Neural cell (in vitro differentiated cells): ENCODE data around the gene BIVM. TPM values are rescaled to one million over a fixed set of nuclear protein-coding genes. Genes with fewer than 3 reads are reported as not detected.

ENCODE experiments used
- H2AFZ ChIP-seq: fragments of 200-600, 300-800 bp; sonication (generic), shearing (Covaris generic); 2 replicates; pipeline ENCODE4 v1.6.0; 2014; ENCODE audit warnings: low read depth, mild to moderate bottlenecking, antibody characterized with exemption, low read length, moderate library complexity
- H3F3A ChIP-seq: fragments of 200-600 bp; shearing (Covaris generic); 2 replicates; pipeline ENCODE4 v1.6.1; 2016; ENCODE audit warnings: mild to moderate bottlenecking, moderate library complexity, mixed read lengths, antibody characterized with exemption, low read length; ENCODE audit not compliant: insufficient read depth, poor library complexity, severe bottlenecking
- H3K27ac ChIP-seq: fragments of 200-600, 300-800 bp; sonication (generic), shearing (Covaris generic); 2 replicates; pipeline ENCODE4 v1.5.1; 2014; ENCODE audit warnings: mild to moderate bottlenecking, low read length, moderate library complexity
- H3K27me3 ChIP-seq: fragments of 300-800, 200-600 bp; sonication (generic), shearing (Covaris generic); 2 replicates; pipeline ENCODE4 v1.6.0; 2014; ENCODE audit warnings: mild to moderate bottlenecking, low read depth, low read length, moderate library complexity; ENCODE audit not compliant: insufficient read depth
- H3K36me3 ChIP-seq: fragments of 300-800, 200-600 bp; sonication (generic), shearing (Covaris generic); 2 replicates; pipeline ENCODE4 v1.5.1; 2014; ENCODE audit warnings: mild to moderate bottlenecking, antibody characterized with exemption, low read length, moderate library complexity; ENCODE audit not compliant: insufficient read depth
- H3K4me2 ChIP-seq: fragments of 300-800, 200-600 bp; sonication (generic), shearing (Covaris generic); 2 replicates; pipeline ENCODE4 v1.6.0; 2014; ENCODE audit warnings: mild to moderate bottlenecking, low read length
- H3K4me3 ChIP-seq: fragments of 300-800, 200-600 bp; sonication (generic), shearing (Covaris generic); 2 replicates; pipeline ENCODE4 v1.5.1; 2014; ENCODE audit warnings: mild to moderate bottlenecking, low read length, moderate library complexity
- H3K79me2 ChIP-seq: fragments of 200-600 bp; shearing (Covaris generic); replicated peaks from 2 replicates; pipeline ENCODE4 v1.6.0; 2014; ENCODE audit warnings: mild to moderate bottlenecking, low read length, moderate library complexity; ENCODE audit not compliant: insufficient read depth
- H3K9ac ChIP-seq: fragments of 300-800, 200-600 bp; sonication (generic), shearing (Covaris generic); 2 replicates; pipeline ENCODE4 v1.6.1; 2016; ENCODE audit warnings: mild to moderate bottlenecking, low read length, mixed read lengths
- H3K9me2 ChIP-seq: fragments of 200-600 bp; shearing (Covaris generic); 2 replicates; pipeline ENCODE4 v1.6.1; 2016; ENCODE audit warnings: mild to moderate bottlenecking, low read length, mixed read lengths; ENCODE audit not compliant: insufficient read depth
- H3K9me3 ChIP-seq: fragments of 200-600, 300-800 bp; sonication (generic), shearing (Covaris generic); 2 replicates; pipeline ENCODE4 v1.6.1; 2016; ENCODE audit warnings: mild to moderate bottlenecking, mixed run types, low read length, moderate library complexity, mixed read lengths
- H4K20me1 ChIP-seq: fragments of 200-600 bp; shearing (Covaris generic); 2 replicates; pipeline ENCODE4 v1.6.1; 2016; ENCODE audit warnings: mild to moderate bottlenecking, mixed run types; ENCODE audit not compliant: insufficient read depth
- CTCF ChIP-seq: fragments of 450-650 bp; IDR thresholded peaks from 2 replicates; pipeline ENCODE4 v1.5.1; 2014; ENCODE audit warnings: antibody characterized with exemption, mild to moderate bottlenecking, moderate library complexity; ENCODE audit not compliant: poor library complexity, severe bottlenecking
- EP300 ChIP-seq: fragments of 450-650 bp; conservative IDR thresholded peaks from 2 replicates; pipeline ENCODE4 v1.6.1; 2014; ENCODE audit warnings: antibody characterized with exemption, mild to moderate bottlenecking, moderate library complexity; ENCODE audit not compliant: poor library complexity, severe bottlenecking
- EZH2 ChIP-seq: fragments of 200-600, 300-800 bp; shearing (Covaris generic), sonication (generic); IDR thresholded peaks from 2 replicates; pipeline ENCODE4 v1.6.1; 2014; ENCODE audit warnings: antibody characterized with exemption, low read length, borderline replicate concordance, mild to moderate bottlenecking; ENCODE audit not compliant: insufficient read depth, poor library complexity, severe bottlenecking
- MXI1 ChIP-seq: fragments of 450-650 bp; conservative IDR thresholded peaks from 2 replicates; pipeline ENCODE4 v1.6.1; 2014; ENCODE audit warnings: antibody characterized with exemption, mild to moderate bottlenecking; ENCODE audit not compliant: poor library complexity, severe bottlenecking
- POLR2AphosphoS5 ChIP-seq: IDR thresholded peaks from 2 replicates; pipeline ENCODE4 v1.6.1; 2012
- RAD21 ChIP-seq: fragments of 450-650 bp; conservative IDR thresholded peaks from 2 replicates; pipeline ENCODE4 v1.6.1; 2014; ENCODE audit warnings: antibody characterized with exemption, mild to moderate bottlenecking, moderate library complexity
- REST ChIP-seq: IDR thresholded peaks from 2 replicates; pipeline ENCODE4 v1.6.1; 2012; ENCODE audit warnings: borderline replicate concordance
- SMC3 ChIP-seq: fragments of 450-650 bp; conservative IDR thresholded peaks from 2 replicates; pipeline ENCODE4 v1.6.1; 2014; ENCODE audit warnings: antibody characterized with exemption, mild to moderate bottlenecking, moderate library complexity; ENCODE audit not compliant: poor library complexity
- TAF1 ChIP-seq: IDR thresholded peaks from 2 replicates; pipeline ENCODE4 v1.6.1; 2012; ENCODE audit warnings: low read depth
- polyA plus RNA-seq: library from polyadenylated mRNA; depleted of rRNA; stranded (reverse); fragments of >200 nt; gene quantifications from 2 replicates; pipeline ENCODE4 v1.2.3, GENCODE V29; 2014

The BIVM gene
- polyA plus RNA-seq, 1 donor from 2014 or later: 60.7 TPM

GRCh38 chr13:102815788-102816187, 16.9 kb downstream of the BIVM start:
- H3K27ac ChIP-seq: no peak overlapping the region

GRCh38 chr13:102816708-102817107, 17.8 kb downstream of the BIVM start:
- no peaks in the 10 kb centered on the region for H3K79me2 ChIP-seq
- H3K9me2 ChIP-seq: no peaks in the 10 kb centered on the region
- no peak overlapping the region for H2AFZ ChIP-seq
- no peaks in the 10 kb centered on the region for H3K9me3 ChIP-seq
- H3K9ac ChIP-seq: no peak overlapping the region
- H3K36me3 ChIP-seq: no peaks in the 10 kb centered on the region
- peak overlapping the region; percentile 42 for H3K27ac ChIP-seq
- H4K20me1 ChIP-seq: no peaks in the 10 kb centered on the region
- no peak overlapping the region for H3K4me2 ChIP-seq
- no peak for TF ChIP-seq REST
- TF ChIP-seq TAF1: no peak
- TF ChIP-seq CTCF: no peak
- TF ChIP-seq SMC3: no peak
- TF ChIP-seq RAD21: no peak
- TF ChIP-seq EP300: no peak
- no peak for TF ChIP-seq POLR2AphosphoS5
- H3K27me3 ChIP-seq: no peaks in the 10 kb centered on the region
- no peak overlapping the region for H3K4me3 ChIP-seq
- H3F3A ChIP-seq: no peaks in the 10 kb centered on the region

More at GRCh38 chr13:102815788-102816187, 16.9 kb downstream of the BIVM start:
- no peaks in the 10 kb centered on the region for H3K9me3 ChIP-seq
- H4K20me1 ChIP-seq: no peaks in the 10 kb centered on the region
- H3K27me3 ChIP-seq: no peaks in the 10 kb centered on the region
- TF ChIP-seq TAF1 (no peak), MXI1 (no peak), CTCF (no peak), REST (no peak), EZH2 (no peak), RAD21 (no peak)
- H2AFZ ChIP-seq: no peak overlapping the region
- H3K9me2 ChIP-seq: no peaks in the 10 kb centered on the region
- no peaks in the 10 kb centered on the region for H3K36me3 ChIP-seq
- H3F3A ChIP-seq: no peaks in the 10 kb centered on the region
- no peaks in the 10 kb centered on the region for H3K79me2 ChIP-seq
- H3K4me2 ChIP-seq: no peak overlapping the region
- no peak overlapping the region for H3K4me3 ChIP-seq
- no peak overlapping the region for H3K9ac ChIP-seq
